HEK293 (cell line): ENCODE measurements around the gene GSG1.

Source experiments
- RBAK ChIP-seq: fragments of 450-650 bp; formaldehyde crosslinking; IDR thresholded peaks from 2 replicates; pipeline ENCODE4 v1.5.1; 2016; ENCODE audit warnings: missing biosample characterization, missing genetic modification characterization
- TF ChIP-seq, protein P1 (sequence below): fragments of 450-650 bp; formaldehyde crosslinking; IDR thresholded peaks from 2 replicates; pipeline ENCODE4 v1.5.1; 2016; ENCODE audit warnings: missing biosample characterization, missing genetic modification characterization

DNA sequence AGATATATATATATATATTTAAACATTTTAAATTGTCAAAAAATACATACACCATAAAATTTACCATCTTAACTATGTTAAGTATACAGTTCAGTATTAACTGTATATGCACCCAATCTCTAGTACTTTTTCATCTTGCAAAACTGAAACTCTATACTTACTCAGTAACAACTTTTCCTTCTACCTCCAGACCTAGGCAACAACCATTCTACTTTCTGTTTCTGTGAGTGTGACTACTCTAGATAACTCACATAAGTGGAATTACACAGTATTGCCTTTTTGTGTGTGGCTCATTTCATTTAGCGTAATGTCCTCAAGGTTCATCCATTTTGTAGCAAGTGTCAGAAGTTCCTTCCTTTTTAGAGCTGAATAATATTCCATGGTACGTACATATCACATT is 51.0 kb downstream of the GSG1 start:
- no peak for TF ChIP-seq RBAK (tag by site-specific recombination)
- TF ChIP-seq, protein P1, sequence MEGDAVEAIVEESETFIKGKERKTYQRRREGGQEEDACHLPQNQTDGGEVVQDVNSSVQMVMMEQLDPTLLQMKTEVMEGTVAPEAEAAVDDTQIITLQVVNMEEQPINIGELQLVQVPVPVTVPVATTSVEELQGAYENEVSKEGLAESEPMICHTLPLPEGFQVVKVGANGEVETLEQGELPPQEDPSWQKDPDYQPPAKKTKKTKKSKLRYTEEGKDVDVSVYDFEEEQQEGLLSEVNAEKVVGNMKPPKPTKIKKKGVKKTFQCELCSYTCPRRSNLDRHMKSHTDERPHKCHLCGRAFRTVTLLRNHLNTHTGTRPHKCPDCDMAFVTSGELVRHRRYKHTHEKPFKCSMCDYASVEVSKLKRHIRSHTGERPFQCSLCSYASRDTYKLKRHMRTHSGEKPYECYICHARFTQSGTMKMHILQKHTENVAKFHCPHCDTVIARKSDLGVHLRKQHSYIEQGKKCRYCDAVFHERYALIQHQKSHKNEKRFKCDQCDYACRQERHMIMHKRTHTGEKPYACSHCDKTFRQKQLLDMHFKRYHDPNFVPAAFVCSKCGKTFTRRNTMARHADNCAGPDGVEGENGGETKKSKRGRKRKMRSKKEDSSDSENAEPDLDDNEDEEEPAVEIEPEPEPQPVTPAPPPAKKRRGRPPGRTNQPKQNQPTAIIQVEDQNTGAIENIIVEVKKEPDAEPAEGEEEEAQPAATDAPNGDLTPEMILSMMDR: no peak
